HG02973 (cell line): ENCODE measurements around the gene SCCPDH.
"Not testable (repeated sequence)": the region's sequence is repeated elsewhere in the genome, so short reads cannot be mapped to it uniquely, and the experiment has no call there.

Source experiments
- ATAC-seq: cut with Tn5 transposase; IDR thresholded peaks from one replicate; pipeline ENCODE4 v1.9.1; 2021; ENCODE audit warnings: moderate library complexity; ENCODE audit not compliant: unreplicated experiment

The SCCPDH gene

GRCh38 chr1:246705368-246705767, 18.8 kb upstream of the SCCPDH start:
- no peak for ATAC-seq

- ATAC-seq, result no peak
These were observed 16.0 kb upstream of the SCCPDH start for GRCh38 chr1:246708166-246708565.

- no peak for ATAC-seq
These were observed 15.0 kb upstream of the SCCPDH start for GRCh38 chr1:246709196-246709595.

- no peak for ATAC-seq
These were observed 14.4 kb upstream of the SCCPDH start for GRCh38 chr1:246709835-246710234.

- no peak for ATAC-seq
These were observed 12.6 kb upstream of the SCCPDH start for GRCh38 chr1:246711548-246712003.

- not testable (repeated sequence) for ATAC-seq
These were observed 11.8 kb upstream of the SCCPDH start for GRCh38 chr1:246712428-246712827.

- ATAC-seq, result not testable (repeated sequence)
These were observed 4.8 kb upstream of the SCCPDH start for GRCh38 chr1:246719361-246719760.

- not testable (repeated sequence) for ATAC-seq
These were observed 3.4 kb upstream of the SCCPDH start for GRCh38 chr1:246720814-246721213.

- ATAC-seq, result no peak
These were observed 1.5 kb upstream of the SCCPDH start for GRCh38 chr1:246722720-246723119.

- ATAC-seq, result peak; percentile 1
These were observed 504 bp downstream of the SCCPDH start for GRCh38 chr1:246724731-246725095.

GRCh38 chr1:246725191-246725590, 982 bp downstream of the SCCPDH start:
- ATAC-seq, result no peak

- ATAC-seq, result no peak
These were observed 2.1 kb downstream of the SCCPDH start for GRCh38 chr1:246726255-246726679.

- ATAC-seq, result no peak
These were observed 2.7 kb downstream of the SCCPDH start for GRCh38 chr1:246726881-246727280.

- ATAC-seq, result no peak
These were observed 3.4 kb downstream of the SCCPDH start for GRCh38 chr1:246727594-246727993.

GRCh38 chr1:246728311-246728710, 4.1 kb downstream of the SCCPDH start:
- no peak for ATAC-seq

GRCh38 chr1:246729040-246729439, 4.8 kb downstream of the SCCPDH start:
- not testable (repeated sequence) for ATAC-seq

GRCh38 chr1:246730839-246731238, 6.6 kb downstream of the SCCPDH start:
- no peak for ATAC-seq

GRCh38 chr1:246731873-246732272, 7.7 kb downstream of the SCCPDH start:
- not testable (repeated sequence) for ATAC-seq

GRCh38 chr1:246733704-246734103, 9.5 kb downstream of the SCCPDH start:
- ATAC-seq, result no peak

GRCh38 chr1:246734866-246735265, 10.7 kb downstream of the SCCPDH start:
- ATAC-seq, result no peak

GRCh38 chr1:246735735-246736134, 11.5 kb downstream of the SCCPDH start:
- ATAC-seq, result no peak

GRCh38 chr1:246742396-246742795, 18.2 kb downstream of the SCCPDH start:
- ATAC-seq, result no peak

GRCh38 chr1:246746155-246746554, 21.9 kb downstream of the SCCPDH start:
- ATAC-seq, result not testable (repeated sequence)

GRCh38 chr1:246748006-246748405, 23.8 kb downstream of the SCCPDH start:
- no peak for ATAC-seq
